H1 (cell line): ENCODE results near the gene CD276. TPM values are rescaled to one million over a fixed set of nuclear protein-coding genes. Genes with fewer than 3 reads are reported as not detected.

Source experiments
- CTCF ChIA-PET: fragments of 300-600 bp; sonication (Branson Sonifier 250); formaldehyde crosslinking; loops from one replicate; lab custom pipeline; 2021; ENCODE audit not compliant: partially characterized antibody; lab: Charles Lee
- POLR2A ChIA-PET: fragments of 300-600 bp; sonication (Branson Sonifier 250); formaldehyde crosslinking; loops from one replicate; lab custom pipeline; 2021; ENCODE audit warnings: inconsistent platforms; ENCODE audit not compliant: partially characterized antibody; lab: Charles Lee
- DNase-seq, 2 experiments: peaks; one replicate each; pipeline versions ENCODE4 v3.0.0 to v3.0.0-alpha.2; 2010 to 2022; ENCODE audit warnings: low spot score in 2 of 2, low read depth in 1 of 2, mixed read lengths in 1 of 2
- FAIRE-seq: peaks from 2 replicates; lab custom pipeline; 2011; peaks lifted over from hg19 to GRCh38; lab: Jason Lieb, UNC
- H2AFZ ChIP-seq: 2 replicates; pipeline ENCODE4 v1.8.1; 2012; ENCODE audit warnings: low read length, inconsistent platforms
- H2AK5ac ChIP-seq: 2 replicates; pipeline ENCODE4 v1.6.1; 2013; ENCODE audit warnings: low read depth, low read length
- H2BK120ac ChIP-seq: replicated peaks from 2 replicates; pipeline ENCODE3; 2013; ENCODE audit warnings: low read depth, low read length, inconsistent platforms
- H2BK12ac ChIP-seq: 2 replicates; pipeline ENCODE4 v1.6.1; 2013; ENCODE audit warnings: low read depth, low read length
- H2BK15ac ChIP-seq: 2 replicates; pipeline ENCODE4 v1.6.1; 2013; ENCODE audit warnings: low read length
- H2BK20ac ChIP-seq: 2 replicates; pipeline ENCODE4 v1.6.1; 2013; ENCODE audit warnings: low read length
- H2BK5ac ChIP-seq: 2 replicates; pipeline ENCODE4 v1.6.1; 2013; ENCODE audit warnings: low read depth, low read length
- H3K14ac ChIP-seq: 2 replicates; pipeline ENCODE4 v1.6.1; 2013; ENCODE audit warnings: inconsistent platforms; ENCODE audit not compliant: insufficient read length
- H3K18ac ChIP-seq: 2 replicates; pipeline ENCODE4 v1.6.1; 2013; ENCODE audit warnings: low read length; ENCODE audit errors: extremely low read depth
- H3K23ac ChIP-seq: 2 replicates; pipeline ENCODE4 v1.6.1; 2013; ENCODE audit warnings: inconsistent platforms; ENCODE audit not compliant: insufficient read length
- H3K23me2 ChIP-seq: 2 replicates; pipeline ENCODE4 v1.6.1; 2013; ENCODE audit warnings: low read depth, low read length
- H3K27ac ChIP-seq: 2 replicates; pipeline ENCODE4 v1.6.1; 2011; ENCODE audit warnings: low read depth, low read length, inconsistent platforms
- H3K27me3 ChIP-seq, 4 experiments: replicated peaks in 1 of 4; 1 replicate in 1 of 4; 2 replicates in 3 of 4; pipeline versions ENCODE4 v1.6.1 to v1.8.1; 2011 to 2013; ENCODE audit warnings: low read length in 3 of 4, mild to moderate bottlenecking in 3 of 4, inconsistent platforms in 2 of 4, mixed read lengths in 2 of 4, moderate library complexity in 1 of 4; ENCODE audit not compliant: control insufficient read depth in 3 of 4, insufficient read depth in 3 of 4; ENCODE audit errors: extremely low read depth in 1 of 4
- H3K36me3 ChIP-seq, 4 experiments: 2 replicates each; pipeline versions ENCODE4 v1.6.1 to v1.8.1; 2011 to 2013; ENCODE audit warnings: mild to moderate bottlenecking in 4 of 4, low read length in 3 of 4, moderate library complexity in 2 of 4, control low read depth in 1 of 4, inconsistent platforms in 1 of 4; ENCODE audit not compliant: insufficient read depth in 4 of 4, control insufficient read depth in 2 of 4
- H3K4ac ChIP-seq: replicated peaks from 2 replicates; pipeline ENCODE3; 2013; ENCODE audit warnings: low read length, low read depth, mixed read lengths, inconsistent platforms; ENCODE audit not compliant: insufficient read length
- H3K4me1 ChIP-seq, 4 experiments: replicated peaks in 1 of 4; 1 replicate in 1 of 4; 2 replicates in 3 of 4; pipeline versions ENCODE4 v1.6.1 to v1.8.1; 2011 to 2013; ENCODE audit warnings: low read length in 3 of 4, inconsistent platforms in 2 of 4, mixed read lengths in 1 of 4; ENCODE audit not compliant: insufficient read depth in 4 of 4, control insufficient read depth in 3 of 4
- H3K4me2 ChIP-seq, 2 experiments: 2 replicates each; pipeline versions ENCODE4 v1.6.1 to v1.8.1; 2011 to 2013; ENCODE audit warnings: low read depth in 2 of 2, low read length in 2 of 2, control low read depth in 1 of 2, inconsistent platforms in 1 of 2, mild to moderate bottlenecking in 1 of 2; ENCODE audit not compliant: insufficient read depth in 1 of 2
- H3K4me3 ChIP-seq, 4 experiments: fragments of 200-600, 300-600 bp in 1 of 4; sonication (generic), shearing (Covaris generic), sonication (Bioruptor Twin) in 1 of 4; 2 replicates each; pipeline versions ENCODE4 v1.5.1 to v1.8.1; 2011 to 2016; ENCODE audit warnings: low read length in 4 of 4, low read depth in 3 of 4, control low read depth in 2 of 4, inconsistent platforms in 2 of 4, mild to moderate bottlenecking in 2 of 4, mixed read lengths in 1 of 4, moderate library complexity in 1 of 4; ENCODE audit not compliant: insufficient read depth in 2 of 4; ENCODE audit errors: extremely low read depth in 1 of 4
- H3K56ac ChIP-seq: replicated peaks from 2 replicates; pipeline ENCODE3; 2013; ENCODE audit warnings: low read depth, mild to moderate bottlenecking, mixed read lengths, low read length, inconsistent platforms; ENCODE audit not compliant: insufficient read length
- H3K79me1 ChIP-seq: 2 replicates; pipeline ENCODE4 v1.6.1; 2013; ENCODE audit warnings: low read depth, low read length, control low read depth
- H3K79me2 ChIP-seq, 2 experiments: 2 replicates each; pipeline versions ENCODE4 v1.6.1 to v1.8.1; 2012 to 2013; ENCODE audit warnings: low read length in 2 of 2, mild to moderate bottlenecking in 2 of 2, inconsistent platforms in 1 of 2; ENCODE audit not compliant: insufficient read depth in 2 of 2, control insufficient read depth in 1 of 2
- H3K9ac ChIP-seq, 4 experiments: replicated peaks in 1 of 4; 1 replicate in 1 of 4; 2 replicates in 3 of 4; pipeline versions ENCODE4 v1.6.1 to v1.8.1; 2011 to 2013; ENCODE audit warnings: low read depth in 3 of 4, low read length in 3 of 4, control low read depth in 2 of 4, mild to moderate bottlenecking in 2 of 4, moderate library complexity in 2 of 4, inconsistent platforms in 1 of 4; ENCODE audit errors: extremely low read depth in 1 of 4
- H3K9me3 ChIP-seq, 2 experiments: 2 replicates each; pipeline versions ENCODE4 v1.6.1 to v1.8.1; 2012 to 2013; ENCODE audit warnings: mild to moderate bottlenecking in 2 of 2, moderate library complexity in 2 of 2, control low read depth in 1 of 2, inconsistent platforms in 1 of 2, low read depth in 1 of 2, low read length in 1 of 2, mixed read lengths in 1 of 2; ENCODE audit not compliant: insufficient read depth in 2 of 2
- H4K20me1 ChIP-seq, 2 experiments: replicated peaks in 1 of 2; 2 replicates each; pipeline versions ENCODE3 to v1.8.1; 2011 to 2013; ENCODE audit warnings: inconsistent platforms in 2 of 2, low read length in 2 of 2, mild to moderate bottlenecking in 1 of 2; ENCODE audit not compliant: insufficient read depth in 2 of 2, control insufficient read depth in 1 of 2
- H4K5ac ChIP-seq: 2 replicates; pipeline ENCODE4 v1.6.1; 2013; ENCODE audit warnings: low read length, low read depth, mixed read lengths, inconsistent platforms; ENCODE audit not compliant: insufficient read length
- H4K8ac ChIP-seq: 2 replicates; pipeline ENCODE4 v1.8.0; 2013; ENCODE audit warnings: mild to moderate bottlenecking, moderate library complexity, low read length, inconsistent platforms; ENCODE audit not compliant: insufficient read depth; ENCODE audit errors: extremely low read depth
- H4K91ac ChIP-seq: replicated peaks from 2 replicates; pipeline ENCODE3; 2013; ENCODE audit warnings: low read length, mixed read lengths, inconsistent platforms; ENCODE audit not compliant: insufficient read length
- WGBS, 2 experiments: shearing (Covaris generic) in 1 of 2; methylation state at CpG; one replicate each; pipeline versions ENCODE4 v1.1.6 to v1.1.7; 2013 to 2015; ENCODE audit warnings: low lambda C conversion rate in 2 of 2, mixed read lengths in 2 of 2, inconsistent platforms in 1 of 2, low coverage in 1 of 2, missing lambda C conversion rate in 1 of 2; ENCODE audit not compliant: insufficient replicate concordance in 2 of 2, insufficient coverage in 1 of 2, insufficient read length in 1 of 2; ENCODE audit errors: extremely low coverage in 1 of 2, missing lambda C conversion rate in 1 of 2; 5-methylcytosine and 5-hydroxymethylcytosine counted together
- polyA plus RNA-seq, 7 experiments: library from polyadenylated mRNA; depleted of rRNA in 3 of 7; stranded (reverse) in 5 of 7; unstranded in 2 of 7; fragments of >200 nt in 5 of 7; fragments of 200-250 nt in 2 of 7; gene quantifications; 1 replicate in 5 of 7; 2 replicates in 1 of 7; 4 replicates in 1 of 7; pipeline versions ENCODE4 v1.2.1 to v1.2.3, GENCODE V29; 2011 to 2013; ENCODE audit warnings: missing spikeins in 2 of 7, mixed read lengths in 2 of 7
- total RNA-seq: library from RNA; stranded (reverse); fragmentation: NEBNext Ultra II Directional; extraction: Animal tissue kit (Norgen Biotek cat#: 25700); gene quantifications from 2 replicates; pipeline ENCODE4 v1.2.1, GENCODE V29; 2021

CD276 gene
- total and polyA plus RNA-seq, 2 of the 8 experiments (the other 6 are each of a cell fraction or from before 2014, with no cell fraction given) = 156 to 158 TPM

DNA sequence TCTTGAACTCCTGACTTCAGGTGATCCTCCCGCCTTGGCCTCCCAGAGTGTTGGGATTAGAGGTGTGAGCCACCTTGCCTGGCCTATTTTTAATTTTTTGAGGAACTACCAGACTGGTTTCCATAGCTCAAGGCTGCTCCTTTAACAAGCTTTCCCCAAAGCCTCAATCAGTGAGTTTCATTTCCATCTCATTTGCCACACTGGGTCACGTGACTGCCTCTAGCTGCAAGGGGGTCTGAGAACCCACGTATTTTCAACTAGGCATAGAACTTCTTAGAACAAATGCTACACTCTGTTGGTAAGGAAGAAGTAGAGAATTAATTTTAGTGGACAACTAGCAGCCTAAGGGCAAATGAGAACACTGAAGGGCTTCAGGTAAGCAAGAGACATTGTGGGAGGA lies 3.1 kb upstream of the CD276 start:
- no peak overlapping the region for H3K14ac ChIP-seq
- H3K56ac ChIP-seq = no peak overlapping the region
- H3K23me2 ChIP-seq = peaks cover 7% of the 10 kb centered on the region
- peaks cover 5 to 6% of the 10 kb centered on the region in 2 experiments for H4K20me1 ChIP-seq
- peaks cover under 1 to 12% (median 4%) of the 10 kb centered on the region in 4 experiments; a peak in 3 of 7 replicates for H3K4me1 ChIP-seq
- CTCF ChIA-PET = interaction anchor here (2.8 to 15.1 kb wide), 2 partner anchors 19 to 44 kb away, joined by 10 to 496 read pairs; no protein-coding TSS in a partner anchor
- FAIRE-seq = no peak
- no peak overlapping the region for H3K4ac ChIP-seq
- H2BK12ac ChIP-seq = no peak overlapping the region
- no peak overlapping the region for H3K9ac ChIP-seq
- H3K36me3 ChIP-seq = no peaks in the 10 kb centered on the region
- POLR2A ChIA-PET = interaction anchor here (9.2 kb wide), 1 partner anchor 16 kb away, joined by 93 read pairs; no protein-coding TSS in a partner anchor
- H2BK20ac ChIP-seq = no peak overlapping the region
- no peak overlapping the region for H3K27ac ChIP-seq
- no peaks in the 10 kb centered on the region for H3K9me3 ChIP-seq
- H3K27me3 ChIP-seq = no peaks in the 10 kb centered on the region
- peaks cover 6% of the 10 kb centered on the region for H3K79me1 ChIP-seq
- H3K18ac ChIP-seq = no peak overlapping the region
- H2AFZ ChIP-seq = peak overlapping the region; percentile 86
- H4K5ac ChIP-seq = no peak overlapping the region
- H3K4me3 ChIP-seq = no peak overlapping the region
- 71% methylated on average over 3 of the region's 3 CpGs; no CpG with 5 or more reads in 1 of the 2 experiments for WGBS, 2 experiments
- H2AK5ac ChIP-seq = no peak overlapping the region
- no peak overlapping the region for H3K23ac ChIP-seq
- H3K4me2 ChIP-seq = no peak overlapping the region
- 0 out of 2 replicates have a peak overlapping the region, but pooled peaks have one; percentile 48 for H2BK15ac ChIP-seq
- H2BK5ac ChIP-seq = no peak overlapping the region
- no peak for DNase-seq
- H2BK120ac ChIP-seq = no peak overlapping the region
- no peak overlapping the region for H4K91ac ChIP-seq
- H4K8ac ChIP-seq = no peak overlapping the region
- peaks cover 6 to 11% of the 10 kb centered on the region in 2 experiments for H3K79me2 ChIP-seq
